Measurements from ENCODE around the gene GPR37L1. TPM values are rescaled to one million over a fixed set of nuclear protein-coding genes. Genes with fewer than 3 reads are reported as not detected.

Gene GPR37L1
- total RNA-seq, 1 donor from 2014 or later: not detected

GRCh38 chr1:202148391-202148790 lies 25.7 kb downstream of the GPR37L1 start:
- intact Hi-C loops (cut with DNase I): no loop called here
- no peak for DNase-seq (ENCODE audit: low spot score)

- intact Hi-C loops (cut with DNase I): no loop called here
- DNase-seq (ENCODE audit: low spot score): no peak
Observed at GRCh38 chr1:202149566-202149965, 26.8 kb downstream of the GPR37L1 start.

DNA sequence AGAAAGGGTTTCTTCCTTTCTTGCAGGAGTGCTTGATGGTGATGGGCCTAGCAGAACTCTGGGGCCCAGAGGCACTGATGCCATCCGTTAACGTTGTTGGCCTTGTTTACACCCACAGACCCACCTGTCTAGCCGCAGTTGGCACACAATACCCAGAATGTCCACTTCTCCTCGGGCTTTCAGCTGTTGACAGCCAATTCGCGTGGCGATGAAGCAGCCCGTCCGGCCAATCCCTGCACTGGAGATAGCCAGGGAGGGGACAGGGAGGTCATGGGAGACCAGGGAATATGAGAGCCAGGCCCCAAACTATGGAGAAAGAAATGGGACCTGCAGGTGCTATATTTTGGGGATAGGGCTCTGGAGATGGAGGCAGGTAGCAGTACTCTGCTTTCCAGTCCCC lies 27.5 kb downstream of the GPR37L1 start:
- intact Hi-C loops (cut with DNase I): no loop called here
- no peak for DNase-seq (ENCODE audit: low spot score)

DNA sequence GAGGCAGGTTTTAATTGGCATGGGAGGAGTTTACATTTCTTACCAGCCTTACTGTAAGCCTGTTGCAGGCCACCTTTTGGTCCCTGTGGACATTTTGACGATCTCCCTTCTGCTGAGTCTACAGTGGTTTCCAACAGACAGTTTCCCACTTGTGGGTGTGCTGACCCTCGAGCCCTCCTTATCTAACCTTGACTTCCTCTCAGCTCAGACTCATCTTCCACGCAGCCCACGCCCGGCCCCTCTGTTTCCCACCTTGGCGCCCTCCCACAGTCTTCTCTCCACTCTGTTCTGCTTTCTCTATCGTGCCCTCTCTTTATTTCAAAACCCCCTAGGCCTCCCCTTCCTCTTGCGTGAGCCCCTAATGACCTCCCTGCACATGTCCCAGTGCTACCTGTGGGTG lies 27.9 kb downstream of the GPR37L1 start:
- intact Hi-C loops (cut with DNase I): no loop called here

DNA sequence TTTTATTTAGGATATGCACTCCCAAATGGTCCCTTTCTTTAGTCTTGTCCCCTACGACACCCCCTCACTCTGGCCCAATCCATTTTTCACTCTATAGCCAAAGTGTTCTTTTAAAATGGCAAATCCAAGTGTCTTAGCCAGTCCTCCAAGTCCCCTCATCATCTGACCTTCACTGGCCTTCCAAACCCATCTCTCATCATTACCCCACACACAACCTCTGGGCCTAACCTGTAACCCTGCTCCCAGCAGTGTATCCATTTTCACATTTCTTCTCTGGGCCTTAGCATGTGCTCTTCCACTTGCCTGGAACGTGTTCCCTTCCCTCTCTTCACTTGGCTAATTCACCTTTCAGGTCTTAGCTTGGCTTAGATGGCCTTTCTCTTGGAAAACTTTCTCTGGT lies 28.3 kb downstream of the GPR37L1 start:
- intact Hi-C loops (cut with DNase I): no loop called here
- no peak for DNase-seq (ENCODE audit: low spot score)

More for the DNA sequence above, 27.9 kb downstream of the GPR37L1 start:
- DNase-seq (ENCODE audit: low spot score): no peak

DNA sequence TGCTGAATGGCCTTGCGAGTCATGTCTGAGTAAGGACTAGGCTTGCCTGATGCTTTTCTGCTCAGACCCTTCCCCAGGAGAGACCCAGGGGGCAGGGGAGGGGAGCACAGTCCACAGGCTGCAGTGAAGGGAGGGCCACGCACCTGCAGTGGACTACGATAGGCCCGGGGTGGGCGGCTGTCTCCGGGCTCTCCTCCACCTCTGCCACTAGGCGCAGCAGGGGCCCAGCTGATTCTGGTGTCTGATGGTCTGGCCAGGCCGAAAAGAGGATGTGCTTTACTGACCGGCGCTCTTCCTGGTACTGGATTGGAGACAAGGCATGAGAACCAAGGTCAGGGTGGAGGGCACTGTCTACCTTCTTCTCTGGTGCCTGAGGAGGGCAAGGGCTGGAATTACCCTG lies 29.7 kb downstream of the GPR37L1 start:
- intact Hi-C loops (cut with DNase I): no loop called here
- DNase-seq (ENCODE audit: low spot score): no peak

DNA sequence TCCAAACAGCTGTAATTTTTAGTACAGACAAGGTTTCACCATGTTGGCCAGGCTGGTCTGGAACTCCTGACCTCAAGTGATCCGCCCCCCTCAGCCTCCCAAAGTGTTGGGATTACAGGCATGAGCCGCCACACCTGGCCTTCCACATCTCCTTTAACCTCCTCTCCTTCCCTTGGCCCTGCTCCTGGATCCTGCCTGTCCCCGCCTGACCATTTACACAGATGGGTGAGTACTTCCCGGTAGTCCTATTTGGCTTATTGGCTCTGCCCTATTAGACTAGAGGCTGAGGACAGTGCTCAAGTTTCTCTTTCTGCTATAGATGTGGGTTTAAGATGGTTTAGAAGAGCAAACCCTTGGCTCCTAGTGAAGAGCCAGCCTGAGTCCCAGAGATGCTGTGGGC lies 30.6 kb downstream of the GPR37L1 start:
- intact Hi-C loops (cut with DNase I): no loop called here
- no peak for DNase-seq (ENCODE audit: low spot score)

DNA sequence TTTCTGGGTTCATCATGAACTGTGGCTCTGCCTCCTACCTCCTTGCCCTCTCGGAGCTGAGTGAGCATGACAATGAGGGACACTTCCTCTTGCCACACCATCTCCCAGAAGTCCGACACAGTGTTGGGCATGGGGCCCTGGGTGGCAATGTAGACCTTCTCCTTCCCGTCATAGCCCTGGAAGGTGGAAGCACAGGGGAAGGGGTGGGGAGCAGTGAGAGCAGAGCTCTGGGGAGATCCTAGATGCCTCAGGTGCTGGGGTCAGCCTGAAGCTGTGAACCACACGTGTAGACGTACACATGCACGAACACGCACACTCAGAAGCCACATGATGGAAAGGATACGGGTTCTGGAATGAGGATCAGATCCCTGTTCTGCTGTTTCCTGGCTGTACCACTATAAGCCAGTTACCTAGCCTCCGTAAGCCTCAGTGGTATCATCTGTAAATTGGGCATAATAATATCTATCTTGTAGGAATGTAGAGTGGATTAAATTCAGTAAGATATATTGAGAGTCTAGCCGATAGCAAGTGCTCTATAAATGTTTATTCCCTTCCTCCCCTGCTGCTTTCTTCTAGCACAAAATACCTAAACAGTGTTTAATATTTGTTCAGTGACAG lies 31.5 kb downstream of the GPR37L1 start:
- no peak for DNase-seq (ENCODE audit: low spot score)
- intact Hi-C loops (cut with DNase I): no loop called here

DNA sequence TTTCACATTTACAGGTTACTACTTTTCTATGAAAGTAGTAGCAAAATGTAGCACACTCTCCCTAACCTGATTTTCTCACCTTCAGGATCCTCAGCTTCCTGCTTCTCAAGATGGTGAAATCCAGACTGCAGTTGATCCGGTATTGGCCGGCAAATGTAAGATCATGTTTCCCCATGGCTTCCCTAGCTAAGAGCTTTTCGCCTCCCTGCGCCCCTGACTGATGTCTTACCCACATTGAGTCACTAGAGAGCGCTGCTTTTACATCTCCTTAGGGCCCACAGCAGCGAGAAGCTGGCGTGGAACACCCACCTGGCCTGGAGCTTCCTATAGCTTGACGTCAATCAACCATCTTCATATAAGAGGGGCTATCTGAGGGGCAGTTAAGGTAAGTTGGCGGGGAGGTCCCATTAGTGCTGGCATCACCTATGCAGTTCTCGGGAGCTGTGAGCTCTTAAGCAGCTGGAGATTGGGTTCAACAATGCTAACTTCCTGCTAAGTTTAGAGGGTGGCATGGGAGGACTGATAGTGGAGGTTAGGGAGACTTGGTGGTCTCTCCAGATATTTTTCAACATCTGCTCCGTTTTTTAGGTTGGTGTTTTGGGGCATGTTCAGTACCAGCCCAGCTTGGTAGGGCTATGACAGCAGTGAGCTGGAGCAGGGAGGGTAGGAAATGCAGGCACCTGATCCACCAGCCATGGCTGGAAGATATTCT lies 32.2 kb downstream of the GPR37L1 start:
- intact Hi-C loops (cut with DNase I): no loop called here
- no peak for DNase-seq (ENCODE audit: low spot score)

DNA sequence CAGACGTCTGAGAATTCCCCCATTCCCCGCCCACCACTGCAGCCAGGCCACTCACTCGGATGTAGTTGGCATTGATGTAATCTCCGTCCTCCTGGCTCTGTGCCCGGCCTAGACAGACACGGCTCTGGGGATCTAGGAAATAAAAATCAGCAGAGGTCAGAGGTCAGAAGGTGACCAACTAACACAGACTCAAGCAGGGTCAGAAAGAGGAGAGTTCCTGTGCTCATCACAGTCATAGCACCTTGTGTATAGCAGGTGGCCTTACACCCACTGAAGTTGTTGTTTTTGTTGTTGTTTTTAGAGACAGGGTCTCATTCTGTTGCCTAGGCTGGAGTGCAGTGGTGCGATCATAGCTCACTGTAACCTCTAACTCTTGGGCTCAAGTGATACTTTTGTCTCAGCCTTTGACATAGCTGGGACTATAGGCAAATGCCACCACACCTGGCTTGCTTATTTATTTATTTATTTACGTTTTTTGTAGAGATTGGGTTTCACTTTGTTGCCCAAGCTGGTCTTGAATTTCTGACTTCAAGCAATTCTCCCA lies 32.8 kb downstream of the GPR37L1 start:
- DNase-seq (ENCODE audit: low spot score): no peak

DNA sequence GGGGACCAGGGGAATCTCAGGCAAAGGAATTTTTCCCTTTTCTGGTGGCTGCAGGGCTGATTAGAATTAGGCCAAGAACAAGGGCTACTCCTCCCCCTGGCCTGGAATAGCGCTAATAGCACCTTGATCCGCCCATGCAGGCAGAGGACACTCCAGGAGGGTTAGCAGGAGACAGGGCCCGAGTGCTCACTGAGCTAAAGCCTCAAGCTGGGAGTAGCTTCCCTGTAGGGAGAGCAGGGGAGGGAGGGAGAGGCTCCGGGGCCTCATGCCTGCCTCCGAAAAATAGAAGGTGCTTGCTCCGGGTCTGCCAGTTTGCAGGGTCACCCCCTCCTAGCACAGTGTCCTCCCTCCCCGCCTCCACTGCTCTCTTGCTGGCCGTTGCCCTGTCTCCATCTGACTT lies 33.9 kb downstream of the GPR37L1 start:
- DNase-seq (ENCODE audit: low spot score): no peak
- intact Hi-C loops (cut with DNase I): no loop called here

More for the DNA sequence above, 32.8 kb downstream of the GPR37L1 start:
- intact Hi-C loops (cut with DNase I): no loop called here

- intact Hi-C loops (cut with DNase I): no loop called here
- DNase-seq (ENCODE audit: low spot score): no peak
Observed at GRCh38 chr1:202157945-202158344, 35.2 kb downstream of the GPR37L1 start.

GRCh38 chr1:202158810-202159533 lies 36.3 kb downstream of the GPR37L1 start:
- no peak for DNase-seq (ENCODE audit: low spot score)
- intact Hi-C loops (cut with DNase I): no loop called here

GRCh38 chr1:202159534-202160371 lies 37.0 kb downstream of the GPR37L1 start:
- DNase-seq (ENCODE audit: low spot score): no peak
- intact Hi-C loops (cut with DNase I): no loop called here

- intact Hi-C loops (cut with DNase I): no loop called here
- no peak for DNase-seq (ENCODE audit: low spot score)
Observed at GRCh38 chr1:202160377-202160940, 37.7 kb downstream of the GPR37L1 start, which contains the start of gene PTPN7. Gene PTPN7 (minus strand): TSS chr1:202160602. CDS start chr1:202159402, 1,200 bp downstream.

DNA sequence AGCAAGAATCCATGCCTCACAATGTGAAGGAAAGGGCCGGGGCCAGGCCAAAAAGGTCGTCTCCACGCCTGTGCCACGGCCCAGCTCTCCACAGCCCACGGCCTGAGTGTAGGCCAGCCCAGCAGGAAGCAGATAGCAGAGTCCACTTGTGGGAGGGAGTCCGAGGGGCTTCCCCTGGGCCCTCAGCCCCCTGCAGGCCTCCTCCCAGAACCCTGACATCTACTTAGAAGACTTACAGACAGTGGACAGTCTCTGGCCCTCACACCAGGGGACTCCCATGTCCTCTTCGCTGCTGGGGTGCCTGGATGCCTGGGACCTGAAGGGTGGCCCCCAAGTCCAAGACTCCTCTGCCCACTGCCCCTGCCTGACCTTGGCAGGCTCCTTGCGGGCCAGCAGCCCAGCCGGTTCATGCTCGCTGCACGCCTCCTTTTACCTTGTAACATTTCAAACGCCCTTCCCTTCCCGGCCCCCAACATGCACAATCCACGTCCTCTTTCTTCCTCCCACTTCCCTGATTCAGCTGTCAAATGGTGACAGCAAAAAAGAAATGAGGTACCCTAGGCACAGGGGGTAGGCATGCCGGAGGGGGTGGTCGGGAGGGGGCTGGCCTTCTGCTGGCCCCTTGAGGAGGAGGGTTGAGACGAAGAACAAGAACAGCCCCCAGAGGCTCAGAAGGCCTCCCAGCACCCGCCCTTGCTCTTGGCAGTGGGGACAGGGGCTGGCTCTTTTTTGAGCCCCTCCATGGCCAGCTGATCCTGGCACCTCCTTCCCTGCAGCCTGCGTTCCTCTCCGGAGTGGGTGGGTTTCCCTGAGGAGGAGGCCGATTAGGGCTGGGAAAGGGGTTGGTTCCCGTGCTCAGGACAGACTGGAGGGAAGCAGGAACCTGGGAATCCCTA lies 38.7 kb downstream of the GPR37L1 start:
- no peak for DNase-seq (ENCODE audit: low spot score)
- intact Hi-C loops (cut with DNase I): no loop called here

- no peak for DNase-seq (ENCODE audit: low spot score)
- intact Hi-C loops (cut with DNase I): no loop called here
Observed at GRCh38 chr1:202162047-202162417, 39.3 kb downstream of the GPR37L1 start.

All from cardiac septum (tissue), 1 donor.